K562 (cell line): ENCODE measurements around the gene ITGAX. TPM values are rescaled to one million over a fixed set of nuclear protein-coding genes. Genes with fewer than 3 reads are reported as not detected.

Experiments
- ATAC-seq: fragments of 200-7000 bp; cut with Tn5 transposase; 3 replicates; pipeline ENCODE4 v1.9.1; 2020; ENCODE audit warnings: moderate library complexity
- BruUV-seq: library from RNA; stranded (reverse); fragments of 400-500 nt; replicated peaks from 2 replicates; lab custom pipeline; 2021; lab: Mats Ljungman, UMichigan
- CTCF ChIA-PET: fragments of 300-600 bp; formaldehyde crosslinking; extraction: SDS; loops from one replicate; lab custom pipeline; 2021; ENCODE audit warnings: low intra/inter-chr PET ratio; lab: Yijun Ruan, JAX
- POLR2A ChIA-PET: fragments of 300-600, 350-650 bp; sonication (Branson Sonifier 250); formaldehyde crosslinking; extraction: SDS; loops from one replicate; lab custom pipeline; 2021; ENCODE audit warnings: antibody characterized with exemption, inconsistent platforms; lab: Yijun Ruan, JAX
- DNase-seq, 4 experiments: peaks; one replicate each; pipeline versions ENCODE4 v3.0.0 to v3.0.0-alpha.2; 2011 to 2018; ENCODE audit warnings: low spot score in 3 of 4, mixed read lengths in 3 of 4; ENCODE audit errors: extremely low read depth in 1 of 4
- FAIRE-seq: peaks from 2 replicates; lab custom pipeline; 2011; peaks lifted over from hg19 to GRCh38; lab: Jason Lieb, UNC
- H2AFZ ChIP-seq: 2 replicates; pipeline ENCODE4 v1.6.0; 2011; ENCODE audit warnings: low read depth, low read length, control low read depth, inconsistent platforms
- H3K27ac ChIP-seq: fragments of 200-600 bp; 3 replicates; pipeline ENCODE4 v1.8.0; 2011; ENCODE audit warnings: low read depth, mild to moderate bottlenecking, control low read depth, inconsistent platforms, low read length, moderate library complexity, mixed read lengths; ENCODE audit errors: extremely low read depth
- H3K27me3 ChIP-seq, 2 experiments: fragments of 300-600 bp in 1 of 2; 2 replicates in 1 of 2; 3 replicates in 1 of 2; pipeline versions ENCODE4 v1.6.0 to v1.8.0; 2011; ENCODE audit warnings: inconsistent platforms in 2 of 2, low read length in 2 of 2, mild to moderate bottlenecking in 1 of 2, mixed read lengths in 1 of 2, moderate library complexity in 1 of 2; ENCODE audit not compliant: control insufficient read depth in 2 of 2, insufficient read depth in 2 of 2
- H3K36me3 ChIP-seq: fragments of 300-600 bp; 3 replicates; pipeline ENCODE4 v1.8.0; 2011; ENCODE audit warnings: mild to moderate bottlenecking, low read length, inconsistent platforms; ENCODE audit not compliant: control insufficient read depth, insufficient read depth
- H3K4me1 ChIP-seq, 2 experiments: fragments of 200-600 bp in 1 of 2; replicated peaks in 1 of 2; 2 replicates in 1 of 2; 3 replicates in 1 of 2; pipeline versions ENCODE4 v1.5.1 to v1.8.0; 2011; ENCODE audit warnings: inconsistent platforms in 2 of 2, low read length in 2 of 2, mild to moderate bottlenecking in 1 of 2, mixed read lengths in 1 of 2, moderate library complexity in 1 of 2; ENCODE audit not compliant: control insufficient read depth in 2 of 2, insufficient read depth in 2 of 2
- H3K4me2 ChIP-seq: 2 replicates; pipeline ENCODE4 v1.6.1; 2011; ENCODE audit warnings: low read length, control low read depth, inconsistent platforms, mixed read lengths; ENCODE audit not compliant: insufficient read depth
- H3K4me3 ChIP-seq: fragments of 200-600 bp; sonication (generic), shearing (Covaris generic); 2 replicates; pipeline ENCODE4 v1.5.1; 2016; ENCODE audit warnings: control low read depth, inconsistent platforms
- H3K79me2 ChIP-seq: fragments of 200-600 bp; 3 replicates; pipeline ENCODE4 v1.8.0; 2011; ENCODE audit warnings: low read length, inconsistent platforms; ENCODE audit not compliant: control insufficient read depth, insufficient read depth
- H3K9ac ChIP-seq, 2 experiments: 2 replicates each; pipeline versions ENCODE4 v1.6.0 to v1.6.1; 2011; ENCODE audit warnings: low read depth in 2 of 2, low read length in 2 of 2, control low read depth in 1 of 2, inconsistent platforms in 1 of 2, mild to moderate bottlenecking in 1 of 2, mixed read lengths in 1 of 2; ENCODE audit not compliant: insufficient read depth in 1 of 2
- H3K9me1 ChIP-seq: one replicate; pipeline ENCODE4 v1.6.0; 2011; ENCODE audit warnings: inconsistent platforms, mild to moderate bottlenecking, low read length, moderate library complexity; ENCODE audit not compliant: control insufficient read depth, insufficient read depth
- H3K9me3 ChIP-seq: replicated peaks from 2 replicates; pipeline ENCODE4 v1.5.1; 2011; ENCODE audit warnings: low read depth, low read length, inconsistent platforms; ENCODE audit not compliant: control insufficient read depth, insufficient read depth
- H4K20me1 ChIP-seq: replicated peaks from 2 replicates; pipeline ENCODE4 v1.6.1; 2011; ENCODE audit warnings: low read length, inconsistent platforms, mixed read lengths; ENCODE audit not compliant: control insufficient read depth, insufficient read depth
- CBX8 ChIP-seq: fragments of 200-600 bp; sonication (generic); IDR thresholded peaks from 2 replicates; pipeline ENCODE4 v1.6.1; 2012; ENCODE audit warnings: borderline replicate concordance, mixed run types, low read depth, mild to moderate bottlenecking, moderate library complexity, mixed read lengths, low read length, control low read depth, inconsistent platforms; ENCODE audit not compliant: poor library complexity, severe bottlenecking; ENCODE audit errors: extremely low read depth
- ELF1 ChIP-seq: fragments of 200-800 bp; sonication (Bioruptor generic); IDR thresholded peaks from 2 replicates; pipeline ENCODE4 v1.6.1; 2016; ENCODE audit warnings: missing genetic modification characterization, missing compliant biosample characterization
- ETS2 ChIP-seq: IDR thresholded peaks from 2 replicates; pipeline ENCODE4 v1.6.1; 2016; ENCODE audit warnings: borderline replicate concordance, missing genetic modification characterization, mild to moderate bottlenecking, moderate library complexity, missing compliant biosample characterization; ENCODE audit not compliant: poor library complexity, severe bottlenecking
- HEY1 ChIP-seq: fragments of 250-450 bp; sonication (Bioruptor Pico); IDR thresholded peaks from 2 replicates; pipeline ENCODE4 v1.5.0; 2020; ENCODE audit warnings: mild to moderate bottlenecking, moderate library complexity, borderline replicate concordance
- SNIP1 ChIP-seq: fragments of 450-650 bp; IDR thresholded peaks from 2 replicates; pipeline ENCODE4 v1.7.1; 2017; ENCODE audit warnings: low read depth, mild to moderate bottlenecking
- TOE1 ChIP-seq, 2 experiments: fragments of 450-650 bp in 1 of 2; sonication (generic) in 1 of 2; formaldehyde crosslinking in 1 of 2; IDR thresholded peaks; 2 replicates each; pipeline versions ENCODE4 v1.7.1 to v1.8.0; 2016 to 2022; ENCODE audit warnings: borderline replicate concordance in 2 of 2, mild to moderate bottlenecking in 2 of 2, antibody characterized with exemption in 1 of 2, inconsistent platforms in 1 of 2, low read depth in 1 of 2, missing genetic modification reagents in 1 of 2, moderate library complexity in 1 of 2
- ZEB2 ChIP-seq: fragments of 450-650 bp; IDR thresholded peaks from 2 replicates; pipeline ENCODE4 v1.6.1; 2016
- ZNF77 ChIP-seq: fragments of 250-450 bp; sonication (Bioruptor Pico); IDR thresholded peaks from 2 replicates; pipeline ENCODE4 v1.5.0; 2020
- WGBS: fragments of 100-300 bp; shearing (Covaris generic); methylation state at CpG from one replicate; pipeline ENCODE4 v1.1.6; 2016; ENCODE audit warnings: low coverage, mixed read lengths; ENCODE audit not compliant: insufficient coverage; ENCODE audit errors: missing lambda C conversion rate; 5-methylcytosine and 5-hydroxymethylcytosine counted together
- in situ Hi-C: fragments of 300-500 bp; cut with MboI; formaldehyde crosslinking; loops from 4 replicates; pipeline ENCODE4 v1.15.0; 2018; ENCODE audit warnings: inconsistent platforms, mixed read lengths
- intact Hi-C: fragments of 100-400 bp; cut with micrococcal nuclease; formaldehyde crosslinking; loops from 2 replicates; pipeline ENCODE4 v1.14.2; 2022
- polyA plus RNA-seq, 8 experiments: library from polyadenylated mRNA; depleted of rRNA in 4 of 8; stranded (reverse) in 5 of 8; unstranded in 3 of 8; fragments of >200 nt; fragmentation: Nextera tagmentation in 2 of 8; fragmentation: Illumina TruSeq in 1 of 8; extraction: Ambion mirVana in 2 of 8; extraction: Trizol in 1 of 8; gene quantifications; 2 replicates each; pipeline versions ENCODE4 v1.2.1 to v1.2.3, GENCODE V29; 2011 to 2014; ENCODE audit warnings: inconsistent platforms in 1 of 8, missing spikeins in 1 of 8
- total RNA-seq, 7 experiments: library from RNA; depleted of rRNA in 6 of 7; stranded (reverse); fragments of >200 nt in 6 of 7; fragmentation: Illumina TruSeq in 2 of 7; extraction: Trizol in 2 of 7; gene quantifications; 2 replicates each; pipeline versions ENCODE4 v1.2.1 to v1.2.3, GENCODE V29; 2011 to 2021; ENCODE audit warnings: low replicate concordance in 1 of 7
- TF ChIP-seq, protein P1 (sequence below): fragments of 450-650 bp; IDR thresholded peaks from 2 replicates; pipeline ENCODE4 v1.6.1; 2016; ENCODE audit warnings: borderline replicate concordance

Gene ITGAX
- total and polyA plus RNA-seq, 9 of the 15 experiments (the other 6 are each of a cell fraction or from before 2014, with no cell fraction given) = 0.03 to 0.58 (median 0.14) TPM

DNA sequence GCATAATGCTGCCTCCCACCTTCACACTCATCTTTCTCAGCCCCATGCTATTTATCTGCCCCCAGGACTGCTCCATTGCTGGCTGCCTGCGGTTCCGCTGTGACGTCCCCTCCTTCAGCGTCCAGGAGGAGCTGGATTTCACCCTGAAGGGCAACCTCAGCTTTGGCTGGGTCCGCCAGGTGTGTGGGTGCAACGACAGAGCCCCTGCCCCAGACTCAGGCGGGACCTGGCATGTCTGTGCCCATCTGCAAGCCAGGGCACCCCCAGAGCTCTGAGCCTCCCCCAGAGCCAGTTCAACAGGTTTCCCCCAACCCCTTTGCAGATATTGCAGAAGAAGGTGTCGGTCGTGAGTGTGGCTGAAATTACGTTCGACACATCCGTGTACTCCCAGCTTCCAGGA is 25.2 kb downstream of the ITGAX start:
- H3K27me3 ChIP-seq = peaks cover 4 to 35% of the 10 kb centered on the region in 2 experiments; a peak in 4 of 5 replicates
- H4K20me1 ChIP-seq = no peaks in the 10 kb centered on the region
- in situ Hi-C loops (loop anchor here (10.0 kb wide), 1 partner anchor 315 kb away; no protein-coding TSS in a partner anchor), intact Hi-C loops (loop anchor here (5.0 to 10.0 kb wide), 4 partner anchors 65 to 495 kb away; partner anchors contain the start of genes PYCARD, ZNF267 and ZNF843)
- CTCF ChIA-PET = no interaction called here
- no peak overlapping the region for H3K4me3 ChIP-seq
- H3K9ac ChIP-seq = no peak overlapping the region
- no peaks in the 10 kb centered on the region for H3K79me2 ChIP-seq
- H3K4me2 ChIP-seq = no peak overlapping the region
- no peaks in the 10 kb centered on the region for H3K9me3 ChIP-seq
- POLR2A ChIA-PET = no interaction called here
- H3K4me1 ChIP-seq = no peaks in the 10 kb centered on the region; a peak in 1 of 5 replicates
- H3K27ac ChIP-seq = no peak overlapping the region
- H3K36me3 ChIP-seq = no peaks in the 10 kb centered on the region
- no peak overlapping the region for H2AFZ ChIP-seq
- no peak for ATAC-seq
- 5% methylated on average over 8 of the region's 12 CpGs for WGBS
- FAIRE-seq = no peak
- no TSS peak for BruUV-seq
- DNase-seq = no peak
- no peaks in the 10 kb centered on the region for H3K9me1 ChIP-seq
- TF ChIP-seq ETS2 (tag) (no peak), ELF1 (tag) (no peak), TOE1 (IDR thresholded peaks at IDR 0.05; ENCODE audit: borderline replicate concordance) (no peak), TOE1 (CRISPR knock-in tag; IDR thresholded peaks at IDR 0.05; ENCODE audit: borderline replicate concordance, low read depth) (no peak), HEY1 (no peak), SNIP1 (no peak), CBX8 (no peak), ZEB2 (no peak), ZNF77 (CRISPR knock-in tag) (no peak)
- TF ChIP-seq, protein P1, sequence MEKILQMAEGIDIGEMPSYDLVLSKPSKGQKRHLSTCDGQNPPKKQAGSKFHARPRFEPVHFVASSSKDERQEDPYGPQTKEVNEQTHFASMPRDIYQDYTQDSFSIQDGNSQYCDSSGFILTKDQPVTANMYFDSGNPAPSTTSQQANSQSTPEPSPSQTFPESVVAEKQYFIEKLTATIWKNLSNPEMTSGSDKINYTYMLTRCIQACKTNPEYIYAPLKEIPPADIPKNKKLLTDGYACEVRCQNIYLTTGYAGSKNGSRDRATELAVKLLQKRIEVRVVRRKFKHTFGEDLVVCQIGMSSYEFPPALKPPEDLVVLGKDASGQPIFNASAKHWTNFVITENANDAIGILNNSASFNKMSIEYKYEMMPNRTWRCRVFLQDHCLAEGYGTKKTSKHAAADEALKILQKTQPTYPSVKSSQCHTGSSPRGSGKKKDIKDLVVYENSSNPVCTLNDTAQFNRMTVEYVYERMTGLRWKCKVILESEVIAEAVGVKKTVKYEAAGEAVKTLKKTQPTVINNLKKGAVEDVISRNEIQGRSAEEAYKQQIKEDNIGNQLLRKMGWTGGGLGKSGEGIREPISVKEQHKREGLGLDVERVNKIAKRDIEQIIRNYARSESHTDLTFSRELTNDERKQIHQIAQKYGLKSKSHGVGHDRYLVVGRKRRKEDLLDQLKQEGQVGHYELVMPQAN = no peak
